Measurements from ENCODE around the gene GSTM3.
"Not testable (repeated sequence)": the region's sequence is repeated elsewhere in the genome, so short reads cannot be mapped to it uniquely, and the experiment has no call there.

GRCh38 chr1:109695138-109695537, 45.7 kb downstream of the GSTM3 start:
- not testable (repeated sequence) for TF ChIP-seq CTCF, POLR2AphosphoS5, POLR2A (IDR thresholded peaks at IDR 0.05)

Measured in upper lobe of left lung (tissue), 4 donors.